GM21786 (cell line): Measurements from ENCODE around the gene P2RX1.

ENCODE experiments used
- ATAC-seq: cut with Tn5 transposase; IDR thresholded peaks from one replicate; pipeline ENCODE4 v1.9.1; 2021; ENCODE audit not compliant: unreplicated experiment

Gene P2RX1

GRCh38 chr17:3925684-3926485, 9.6 kb upstream of the P2RX1 start:
- ATAC-seq = no peak

GRCh38 chr17:3924512-3925350, 8.5 kb upstream of the P2RX1 start:
- ATAC-seq = no peak

- ATAC-seq = no peak
These were observed 7.4 kb upstream of the P2RX1 start for GRCh38 chr17:3923466-3924190.

- ATAC-seq = no peak
These were observed 6.5 kb upstream of the P2RX1 start for GRCh38 chr17:3922765-3923164.

GRCh38 chr17:3921502-3922319, 5.4 kb upstream of the P2RX1 start:
- ATAC-seq = no peak

GRCh38 chr17:3921006-3921405, 4.7 kb upstream of the P2RX1 start:
- ATAC-seq = no peak

GRCh38 chr17:3919123-3919624, 2.9 kb upstream of the P2RX1 start:
- no peak for ATAC-seq

GRCh38 chr17:3918372-3919122, 2.3 kb upstream of the P2RX1 start:
- no peak for ATAC-seq

GRCh38 chr17:3917391-3917931, 1.2 kb upstream of the P2RX1 start:
- no peak for ATAC-seq

- ATAC-seq = no peak
These were observed 560 bp upstream of the P2RX1 start for GRCh38 chr17:3916825-3917224.

GRCh38 chr17:3915581-3915994, 677 bp downstream of the P2RX1 start:
- ATAC-seq = no peak

GRCh38 chr17:3914312-3914670, 2.0 kb downstream of the P2RX1 start:
- peak; percentile 48 for ATAC-seq

- peak; percentile 28 for ATAC-seq
These were observed 2.5 kb downstream of the P2RX1 start for GRCh38 chr17:3913531-3914311.

- no peak for ATAC-seq
These were observed 3.4 kb downstream of the P2RX1 start for GRCh38 chr17:3912827-3913226.

- ATAC-seq = peak; percentile 74
These were observed 4.8 kb downstream of the P2RX1 start for GRCh38 chr17:3911271-3912053.

GRCh38 chr17:3910420-3911270, 5.6 kb downstream of the P2RX1 start:
- ATAC-seq = no peak

GRCh38 chr17:3909257-3909656, 7.0 kb downstream of the P2RX1 start:
- ATAC-seq = no peak
